ENCODE measurements around the gene WDR20.

- TF ChIP-seq CTCF (IDR thresholded peaks at IDR 0.05), result no peak
- no peak for TF ChIP-seq POLR2A (IDR thresholded peaks at IDR 0.05)
- TF ChIP-seq EP300 (IDR thresholded peaks at IDR 0.05), result no peak
- no peak for TF ChIP-seq POLR2AphosphoS5 (IDR thresholded peaks at IDR 0.05)
Observed at GRCh38 chr14:102194856-102195255, 55.2 kb downstream of the WDR20 start.

Measured in sigmoid colon (tissue), 4 donors.